SW 1271 (cell line): ENCODE results near the gene FSIP1.

Experiments
- DNase-seq, 2 experiments: peaks; one replicate each; lab custom pipeline; 2025; lab: John Stamatoyannopoulos, UW

The FSIP1 gene

DNA sequence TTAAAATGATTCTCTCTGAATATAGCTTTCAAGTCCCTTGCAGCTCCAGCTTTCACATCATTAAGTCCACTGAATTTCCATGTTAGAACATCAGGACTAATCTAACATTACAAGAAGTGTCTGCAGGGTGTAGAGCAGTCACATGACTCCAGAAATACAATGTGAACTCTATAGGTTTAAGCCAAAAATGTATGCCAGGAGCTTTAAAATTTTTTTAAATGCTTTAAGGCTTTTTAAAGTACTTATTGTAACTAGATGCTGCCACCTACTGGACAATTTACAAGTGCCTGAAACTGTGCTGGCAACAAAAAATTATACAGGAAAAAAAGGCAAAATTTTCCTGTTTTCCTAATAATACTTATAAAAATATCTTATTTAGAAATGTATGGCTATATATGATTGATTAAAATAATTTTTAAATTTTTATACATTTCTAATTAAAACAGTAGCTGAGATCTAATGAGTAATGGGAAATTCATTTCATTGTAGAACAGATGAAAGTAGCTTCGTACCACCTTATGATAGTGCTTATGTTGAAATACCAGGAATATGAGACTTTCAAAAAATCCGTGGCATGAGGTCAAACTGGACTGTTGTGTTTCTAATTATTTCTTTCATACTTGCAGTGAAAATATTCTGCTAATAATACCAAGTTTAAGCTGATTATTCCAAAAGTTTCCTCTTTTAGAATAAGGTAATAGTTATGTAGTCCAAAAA, 25.7 kb downstream of the FSIP1 start:
- DNase-seq, result peak in 1 of 2 experiments; percentile 50

- no peak for DNase-seq
Observed at GRCh38 chr15:39752991-39753390, 29.6 kb downstream of the FSIP1 start.

- DNase-seq, result no peak
Observed at GRCh38 chr15:39752246-39752645, 30.4 kb downstream of the FSIP1 start.

DNA sequence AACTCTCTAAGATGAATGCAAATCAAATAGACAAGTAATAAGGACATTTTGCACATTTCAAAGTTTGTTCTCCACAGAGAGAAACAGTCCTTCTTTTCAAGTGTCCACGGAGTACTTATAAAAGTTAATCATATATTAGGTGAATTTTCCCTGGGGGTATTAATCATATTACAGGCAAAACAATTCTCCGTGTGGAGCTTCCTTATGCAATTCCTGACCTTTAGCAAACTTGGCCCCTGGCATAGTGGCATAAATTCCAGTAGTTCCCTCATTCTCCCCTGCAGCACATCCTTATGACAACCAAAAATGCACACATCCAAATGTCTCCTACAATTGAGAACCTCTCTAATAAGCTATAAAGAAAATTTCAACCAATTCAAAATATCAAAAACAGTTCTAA, 34.4 kb downstream of the FSIP1 start:
- no peak for DNase-seq

DNA sequence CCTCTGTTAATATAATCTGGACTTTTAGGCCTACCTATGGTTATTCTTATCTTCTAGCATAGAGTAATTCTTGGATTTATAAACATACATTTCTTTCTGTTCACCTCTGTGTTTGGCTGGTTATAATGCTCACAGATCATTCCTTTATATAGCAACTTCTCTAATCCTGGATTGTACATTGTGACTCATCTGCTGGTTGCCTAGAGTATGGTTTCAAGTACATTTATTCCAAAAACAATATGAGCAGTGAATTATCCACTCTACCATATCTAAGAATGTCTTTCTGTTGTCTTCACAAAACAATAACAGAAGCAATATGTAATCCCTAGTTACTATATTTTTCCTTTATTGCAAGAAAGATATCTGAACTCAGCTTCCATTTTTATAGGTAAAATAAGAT, 35.3 kb downstream of the FSIP1 start:
- DNase-seq, result no peak

- no peak for DNase-seq
Observed at GRCh38 chr15:39746714-39747276, 35.8 kb downstream of the FSIP1 start.

DNA sequence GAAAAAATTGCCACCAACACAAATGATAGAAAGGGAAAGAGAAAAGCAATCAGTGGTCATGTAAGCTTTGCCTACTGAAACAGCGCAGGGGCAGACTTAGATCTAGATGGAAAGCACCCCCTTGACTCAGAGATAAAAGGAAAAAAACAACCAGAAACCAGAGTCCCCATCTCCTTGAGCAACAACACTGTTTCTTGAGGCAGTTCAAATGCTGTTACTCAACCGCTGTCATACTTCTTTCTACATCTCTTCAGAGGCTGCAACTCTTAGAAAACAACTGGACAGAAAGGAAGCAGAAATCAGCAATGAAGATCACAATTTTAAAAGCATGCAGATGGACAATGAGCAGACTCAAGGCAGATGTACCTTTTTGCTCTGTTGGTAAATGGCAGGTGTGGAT, 36.5 kb downstream of the FSIP1 start:
- DNase-seq, result no peak

DNA sequence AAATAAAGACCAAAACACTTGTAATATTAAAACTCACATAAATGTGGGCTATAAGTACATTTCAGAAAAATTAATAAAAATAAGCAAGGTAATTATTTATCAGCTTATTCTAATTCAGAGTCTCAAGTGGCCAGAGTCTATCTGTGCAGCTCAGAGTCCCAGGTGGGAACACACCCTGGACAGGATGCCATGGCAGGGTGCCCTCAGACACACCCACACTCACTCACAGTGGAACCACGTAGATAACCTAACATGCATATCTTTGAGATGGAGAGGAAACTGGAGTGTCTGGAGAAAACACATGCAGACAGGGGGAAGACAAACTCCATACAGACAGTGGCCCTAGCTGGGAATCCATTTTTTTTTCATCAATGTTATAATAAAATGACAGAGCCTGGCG, 37.2 kb downstream of the FSIP1 start:
- no peak for DNase-seq

DNA sequence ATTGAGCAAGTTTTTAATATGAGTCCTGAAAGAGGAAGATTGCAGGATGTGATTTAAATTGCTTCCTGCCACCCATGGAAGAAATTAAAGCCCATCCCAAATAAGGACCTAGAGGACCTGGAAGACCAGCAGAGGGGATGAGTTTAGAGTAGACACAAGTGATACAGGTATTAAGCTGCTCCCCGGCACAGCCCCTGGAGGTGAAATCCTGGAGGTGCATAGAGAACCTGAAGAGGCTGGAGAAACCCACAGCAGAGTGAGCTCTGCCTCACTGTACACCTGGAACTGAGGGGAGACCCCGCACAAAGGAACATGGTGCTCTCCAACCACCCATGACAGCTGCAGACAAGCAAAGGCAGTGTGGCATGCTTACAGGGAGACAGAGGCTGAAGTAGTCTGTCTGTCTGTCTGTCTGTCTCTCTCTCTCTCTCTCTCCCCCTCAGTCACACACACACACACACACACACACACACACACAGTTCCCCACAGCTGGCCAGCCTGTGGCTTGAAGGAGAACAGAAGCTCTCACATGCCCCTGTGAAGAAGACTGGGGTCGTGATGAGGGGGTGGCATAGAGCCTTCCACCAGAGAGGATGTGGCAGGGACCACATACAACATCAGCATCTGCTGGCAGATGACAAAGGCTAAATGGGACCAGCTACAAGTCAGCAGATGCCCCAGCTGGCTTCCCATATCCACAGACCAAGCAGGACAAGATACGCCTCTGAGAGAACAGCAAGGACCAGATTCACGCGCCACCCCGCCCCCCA, 38.1 kb downstream of the FSIP1 start:
- no peak for DNase-seq

DNA sequence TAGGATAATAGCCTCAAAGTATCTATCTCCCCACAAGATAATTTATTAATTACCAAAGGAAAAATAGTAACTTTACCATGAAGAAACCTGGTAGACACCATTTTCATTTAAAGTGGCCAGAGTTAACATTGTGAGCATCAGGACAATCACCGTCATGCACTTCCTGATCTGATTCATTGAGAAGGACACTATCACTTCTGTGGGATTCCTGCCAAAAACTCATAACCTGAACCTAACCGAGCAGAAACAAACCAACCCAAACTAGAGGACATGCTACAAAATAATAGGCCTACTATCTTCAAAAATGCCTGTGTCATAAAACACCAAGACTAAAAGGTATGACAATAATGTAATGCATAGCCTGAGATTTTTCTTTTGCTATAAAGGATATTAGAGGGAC, 39.0 kb downstream of the FSIP1 start:
- no peak for DNase-seq

DNA sequence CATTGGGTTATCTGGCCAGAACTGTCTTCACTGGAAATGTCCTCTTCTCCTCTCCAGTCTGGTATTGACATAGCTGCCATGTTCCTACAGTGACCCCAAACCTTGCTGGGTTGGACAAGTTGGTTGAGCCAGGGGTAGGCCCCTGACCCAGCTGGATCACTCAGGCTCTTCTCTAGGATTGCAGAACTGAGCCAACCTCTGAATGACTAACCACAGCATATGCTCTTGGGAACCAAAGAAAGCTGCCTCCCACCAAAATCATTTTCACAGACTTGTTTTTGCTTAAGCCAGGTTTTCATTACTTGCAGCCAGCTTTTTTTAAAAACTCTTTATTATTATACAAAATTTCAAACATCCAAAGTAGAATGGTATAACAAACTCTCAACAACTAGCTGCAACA, 41.4 kb downstream of the FSIP1 start:
- DNase-seq, result no peak

- no peak for DNase-seq
Observed at GRCh38 chr15:39738998-39739397, 43.6 kb downstream of the FSIP1 start.

DNA sequence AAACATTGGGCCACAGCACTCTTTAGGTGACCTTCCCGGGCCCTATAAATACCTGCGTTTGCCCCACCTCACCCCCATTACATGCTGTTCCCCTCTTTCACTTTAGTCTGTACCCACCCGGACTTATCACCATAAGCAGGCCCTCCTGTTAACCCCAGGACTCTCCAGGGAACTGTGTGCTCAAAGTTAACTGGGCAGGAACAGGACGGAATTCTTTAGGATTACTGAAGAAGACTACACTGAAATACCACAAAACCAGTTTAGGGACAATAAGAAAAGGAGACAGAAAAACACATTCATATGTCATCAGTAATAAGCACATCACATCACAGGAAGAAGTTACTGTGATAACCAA, 45.5 kb downstream of the FSIP1 start:
- no peak for DNase-seq

- no peak for DNase-seq
Observed at GRCh38 chr15:39736412-39737195, 46.0 kb downstream of the FSIP1 start.

GRCh38 chr15:39735120-39735717, 47.4 kb downstream of the FSIP1 start:
- no peak for DNase-seq

GRCh38 chr15:39731266-39731665, 51.4 kb downstream of the FSIP1 start:
- no peak for DNase-seq

DNA sequence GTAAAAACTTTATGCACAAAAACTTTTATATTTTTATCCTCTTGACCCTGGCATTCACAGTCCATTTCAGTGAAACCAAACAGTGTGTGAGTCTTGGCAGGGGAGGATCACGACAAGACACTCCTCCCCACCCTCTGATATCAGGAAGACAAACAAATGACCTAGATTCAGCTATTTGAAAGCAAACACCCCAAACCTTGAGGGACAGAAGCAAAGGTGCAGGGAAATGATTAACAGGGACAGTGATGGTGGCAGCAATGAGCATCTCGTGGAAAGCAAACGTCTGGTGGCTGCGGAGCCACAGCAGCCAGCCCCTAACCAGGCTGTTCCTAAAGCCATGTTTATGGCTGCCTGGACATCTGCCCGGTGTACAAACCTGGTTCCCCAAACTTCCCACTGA, 52.1 kb downstream of the FSIP1 start:
- DNase-seq, result no peak

- no peak for DNase-seq
Observed at GRCh38 chr15:39729500-39729899, 53.1 kb downstream of the FSIP1 start.

DNA sequence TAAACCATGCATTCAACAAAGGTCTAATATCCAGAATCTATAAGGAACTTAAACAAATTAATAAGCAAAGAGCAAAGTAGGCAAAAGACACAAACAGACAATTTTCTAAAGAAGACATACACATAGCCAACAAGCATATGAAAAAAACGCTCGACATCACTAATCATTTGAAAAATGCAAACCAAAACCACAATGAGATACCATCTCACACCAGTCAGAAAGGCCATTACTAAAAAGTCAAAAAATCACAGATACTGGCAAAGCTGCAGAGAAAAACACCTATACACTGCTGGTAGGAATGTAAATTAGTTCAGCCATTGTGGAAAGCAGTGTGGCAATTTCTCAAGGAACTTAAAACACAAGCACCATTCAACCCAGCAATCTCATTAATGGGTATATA, 53.8 kb downstream of the FSIP1 start:
- no peak for DNase-seq

DNA sequence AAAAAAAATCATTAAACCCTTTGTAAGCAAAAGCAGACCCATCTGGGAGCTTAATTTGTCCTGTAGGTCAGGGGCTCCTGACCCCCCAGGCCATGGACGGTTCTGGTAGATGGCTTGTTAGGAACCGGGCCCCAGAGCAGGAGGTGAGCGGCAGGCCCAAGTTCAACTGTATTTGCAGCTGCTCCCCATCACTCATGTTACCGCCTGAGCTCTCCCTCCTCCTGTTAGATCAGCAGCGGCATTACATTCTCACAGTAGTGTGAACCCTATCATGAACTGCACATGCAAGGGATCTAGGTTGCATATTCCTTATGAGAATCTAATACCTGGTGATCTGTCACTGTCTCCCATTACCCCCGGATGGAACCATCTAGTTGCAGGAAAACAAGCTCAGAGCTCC, 60.7 kb downstream of the FSIP1 start:
- DNase-seq, result no peak

- DNase-seq, result peak in 1 of 2 experiments; percentile 3
Observed at GRCh38 chr15:39720621-39721611, 61.7 kb downstream of the FSIP1 start.
